Fibroblast of lung (primary cell): ENCODE results near the gene WWC2. TPM values are rescaled to one million over a fixed set of nuclear protein-coding genes. Genes with fewer than 3 reads are reported as not detected.

Source experiments
- DNase-seq, 2 donors: peaks; one replicate each; pipeline versions ENCODE4 v3.0.0 to v3.0.0-alpha.2; 2010; ENCODE audit warnings: low read depth in 2 of 2
- H2AFZ ChIP-seq: 2 replicates; pipeline ENCODE4 v1.5.1; 2012; ENCODE audit warnings: low read length, control low read depth, inconsistent platforms
- H3K27ac ChIP-seq: 2 replicates; pipeline ENCODE4 v1.5.1; 2011; ENCODE audit warnings: low read length, control low read depth; ENCODE audit not compliant: insufficient read depth
- H3K27me3 ChIP-seq: 2 replicates; pipeline ENCODE4 v1.5.1; 2011; ENCODE audit warnings: mild to moderate bottlenecking, low read length; ENCODE audit not compliant: control insufficient read depth, insufficient read depth
- H3K36me3 ChIP-seq: 2 replicates; pipeline ENCODE4 v1.5.1; 2011; ENCODE audit warnings: low read length; ENCODE audit not compliant: control insufficient read depth, insufficient read depth
- H3K4me1 ChIP-seq: 2 replicates; pipeline ENCODE4 v1.5.1; 2011; ENCODE audit warnings: low read length; ENCODE audit not compliant: control insufficient read depth, insufficient read depth; ENCODE audit errors: extremely low read depth
- H3K4me2 ChIP-seq: 2 replicates; pipeline ENCODE4 v1.5.1; 2011; ENCODE audit warnings: low read length, control low read depth; ENCODE audit not compliant: insufficient read depth; ENCODE audit errors: extremely low read depth
- H3K4me3 ChIP-seq, 4 experiments: fragments of 200-600 bp in 1 of 4; sonication (generic) in 1 of 4; replicated peaks in 1 of 4; 2 replicates each; pipeline ENCODE4 v1.5.1; 2011 to 2016; ENCODE audit warnings: low read length in 4 of 4, low read depth in 3 of 4, mild to moderate bottlenecking in 3 of 4, control low read depth in 2 of 4, inconsistent platforms in 1 of 4, mixed read lengths in 1 of 4; ENCODE audit not compliant: insufficient read depth in 1 of 4; ENCODE audit errors: control extremely low read depth in 1 of 4
- H3K79me2 ChIP-seq: 2 replicates; pipeline ENCODE4 v1.5.1; 2012; ENCODE audit warnings: mild to moderate bottlenecking, low read length, inconsistent platforms; ENCODE audit not compliant: control insufficient read depth, insufficient read depth
- H3K9ac ChIP-seq: 2 replicates; pipeline ENCODE4 v1.5.1; 2011; ENCODE audit warnings: mild to moderate bottlenecking, low read length, control low read depth; ENCODE audit not compliant: insufficient read depth
- H3K9me3 ChIP-seq: 2 replicates; pipeline ENCODE4 v1.5.1; 2012; ENCODE audit warnings: low read depth, low read length; ENCODE audit not compliant: control insufficient read depth, insufficient read depth
- H4K20me1 ChIP-seq: 2 replicates; pipeline ENCODE4 v1.5.1; 2011; ENCODE audit warnings: low read length; ENCODE audit not compliant: control insufficient read depth, insufficient read depth; ENCODE audit errors: extremely low read depth
- EZH2 ChIP-seq: IDR thresholded peaks from 2 replicates; pipeline ENCODE4 v1.5.1; 2012; ENCODE audit warnings: low read length, control low read depth, mild to moderate bottlenecking; ENCODE audit errors: missing control alignments
- polyA plus RNA-seq, 2 donors: library from polyadenylated mRNA; depleted of rRNA in 1 of 2; stranded (reverse) in 1 of 2; unstranded in 1 of 2; fragments of >200 nt; gene quantifications; 2 replicates each; pipeline ENCODE4 v1.2.1, GENCODE V29; 2011 to 2012; ENCODE audit warnings: missing spikeins in 1 of 2
- total RNA-seq: library from RNA; depleted of rRNA; stranded (reverse); fragments of >200 nt; gene quantifications from 2 replicates; pipeline ENCODE4 v1.2.1, GENCODE V29; 2014
- TF ChIP-seq, protein P1 (sequence below), 2 donors: IDR thresholded peaks in 1 of 2; conservative IDR thresholded peaks in 1 of 2; 1 replicate in 1 of 2; 2 replicates in 1 of 2; pipeline ENCODE4 v1.5.1; 2011 to 2012; ENCODE audit warnings: low read length in 2 of 2, control low read depth in 1 of 2, inconsistent platforms in 1 of 2, low read depth in 1 of 2, mild to moderate bottlenecking in 1 of 2

WWC2 gene
- total and polyA plus RNA-seq, 2 donors (not counting 1 experiment from before 2014, with no cell fraction given), result 31.6 to 34.0 TPM

GRCh38 chr4:183082053-183082452 is 17.0 kb upstream of the WWC2 start:
- no peak overlapping the region for H3K9ac ChIP-seq
- TF ChIP-seq EZH2, result no peak
- TF ChIP-seq, protein P1, sequence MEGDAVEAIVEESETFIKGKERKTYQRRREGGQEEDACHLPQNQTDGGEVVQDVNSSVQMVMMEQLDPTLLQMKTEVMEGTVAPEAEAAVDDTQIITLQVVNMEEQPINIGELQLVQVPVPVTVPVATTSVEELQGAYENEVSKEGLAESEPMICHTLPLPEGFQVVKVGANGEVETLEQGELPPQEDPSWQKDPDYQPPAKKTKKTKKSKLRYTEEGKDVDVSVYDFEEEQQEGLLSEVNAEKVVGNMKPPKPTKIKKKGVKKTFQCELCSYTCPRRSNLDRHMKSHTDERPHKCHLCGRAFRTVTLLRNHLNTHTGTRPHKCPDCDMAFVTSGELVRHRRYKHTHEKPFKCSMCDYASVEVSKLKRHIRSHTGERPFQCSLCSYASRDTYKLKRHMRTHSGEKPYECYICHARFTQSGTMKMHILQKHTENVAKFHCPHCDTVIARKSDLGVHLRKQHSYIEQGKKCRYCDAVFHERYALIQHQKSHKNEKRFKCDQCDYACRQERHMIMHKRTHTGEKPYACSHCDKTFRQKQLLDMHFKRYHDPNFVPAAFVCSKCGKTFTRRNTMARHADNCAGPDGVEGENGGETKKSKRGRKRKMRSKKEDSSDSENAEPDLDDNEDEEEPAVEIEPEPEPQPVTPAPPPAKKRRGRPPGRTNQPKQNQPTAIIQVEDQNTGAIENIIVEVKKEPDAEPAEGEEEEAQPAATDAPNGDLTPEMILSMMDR (conservative IDR thresholded peaks at IDR 0.05 in 1 of 2, IDR thresholded peaks at IDR 0.05 in 1 of 2; ENCODE audit: low read depth in 1 of 2, low read length in 2 of 2), result no peak
- no peak overlapping the region for H2AFZ ChIP-seq

GRCh38 chr4:183094393-183095198 is 4.5 kb upstream of the WWC2 start:
- DNase-seq, result no peak
- Histone ChIP-seq H3K27ac (no peak overlapping the region), H3K79me2 (peaks cover 1% of the 10 kb centered on the region), H3K4me3 (no peak overlapping the region), H2AFZ (no peak overlapping the region), H3K9ac (no peak overlapping the region), H3K4me1 (no peaks in the 10 kb centered on the region), H3K27me3 (no peaks in the 10 kb centered on the region), H4K20me1 (no peaks in the 10 kb centered on the region), H3K4me2 (no peak overlapping the region), H3K36me3 (no peaks in the 10 kb centered on the region), H3K9me3 (no peaks in the 10 kb centered on the region)
- TF ChIP-seq, protein P1 (conservative IDR thresholded peaks at IDR 0.05 in 1 of 2, IDR thresholded peaks at IDR 0.05 in 1 of 2; ENCODE audit: low read depth in 1 of 2, low read length in 2 of 2), result no peak
- no peak for TF ChIP-seq EZH2

More at GRCh38 chr4:183082053-183082452, 17.0 kb upstream of the WWC2 start:
- Histone ChIP-seq H3K27ac (no peak overlapping the region), H3K4me2 (no peak overlapping the region), H3K36me3 (no peaks in the 10 kb centered on the region), H3K4me1 (no peaks in the 10 kb centered on the region), H3K79me2 (no peaks in the 10 kb centered on the region), H3K4me3 (no peak overlapping the region), H3K9me3 (no peaks in the 10 kb centered on the region), H3K27me3 (no peaks in the 10 kb centered on the region), H4K20me1 (no peaks in the 10 kb centered on the region)
- DNase-seq, result no peak

DNA sequence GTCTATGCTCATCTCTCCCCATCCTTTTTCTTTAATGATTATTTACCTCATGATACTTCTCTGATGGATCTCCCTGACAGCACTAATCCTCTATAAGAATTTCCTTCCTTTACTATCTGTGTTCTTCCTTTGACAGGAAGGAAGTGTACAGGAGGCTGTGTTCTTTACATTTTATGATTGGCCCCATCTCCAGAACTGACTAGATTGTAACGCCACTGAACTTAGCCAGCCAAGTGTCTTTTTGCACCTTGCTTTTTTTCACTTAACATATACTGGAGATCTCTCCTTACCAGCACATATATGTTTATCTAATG is 3.9 kb upstream of the WWC2 start:
- no peak for DNase-seq
- no peak overlapping the region for H3K4me2 ChIP-seq
- no peaks in the 10 kb centered on the region for H3K9me3 ChIP-seq
- H3K9ac ChIP-seq, result no peak overlapping the region
- H4K20me1 ChIP-seq, result no peaks in the 10 kb centered on the region
- TF ChIP-seq, protein P1 (conservative IDR thresholded peaks at IDR 0.05 in 1 of 2, IDR thresholded peaks at IDR 0.05 in 1 of 2; ENCODE audit: low read depth in 1 of 2, low read length in 2 of 2), result no peak
- TF ChIP-seq EZH2, result no peak
- H3K79me2 ChIP-seq, result peaks cover 7% of the 10 kb centered on the region
- H3K27me3 ChIP-seq, result no peaks in the 10 kb centered on the region
- H3K27ac ChIP-seq, result no peak overlapping the region
- H3K4me1 ChIP-seq, result no peaks in the 10 kb centered on the region
- no peaks in the 10 kb centered on the region for H3K36me3 ChIP-seq
- no peak overlapping the region for H2AFZ ChIP-seq
- H3K4me3 ChIP-seq, result no peak overlapping the region
